HL-60/S4 treated with phorbol 12-myristate 13-acetate at 8.2 ng/mL for 4 days and 3 days (cell line): ENCODE measurements around the gene PTPRN2.
"Not testable (repeated sequence)": the region's sequence is repeated elsewhere in the genome, so short reads cannot be mapped to it uniquely, and the experiment has no call there.

ENCODE experiments used
- in situ Hi-C: fragments of 300-500 bp; cut with MboI; formaldehyde crosslinking; loops from 2 replicates; pipeline ENCODE4 v1.15.0; 2022; ENCODE audit warnings: low sequenced_read_pairs

Gene PTPRN2

DNA sequence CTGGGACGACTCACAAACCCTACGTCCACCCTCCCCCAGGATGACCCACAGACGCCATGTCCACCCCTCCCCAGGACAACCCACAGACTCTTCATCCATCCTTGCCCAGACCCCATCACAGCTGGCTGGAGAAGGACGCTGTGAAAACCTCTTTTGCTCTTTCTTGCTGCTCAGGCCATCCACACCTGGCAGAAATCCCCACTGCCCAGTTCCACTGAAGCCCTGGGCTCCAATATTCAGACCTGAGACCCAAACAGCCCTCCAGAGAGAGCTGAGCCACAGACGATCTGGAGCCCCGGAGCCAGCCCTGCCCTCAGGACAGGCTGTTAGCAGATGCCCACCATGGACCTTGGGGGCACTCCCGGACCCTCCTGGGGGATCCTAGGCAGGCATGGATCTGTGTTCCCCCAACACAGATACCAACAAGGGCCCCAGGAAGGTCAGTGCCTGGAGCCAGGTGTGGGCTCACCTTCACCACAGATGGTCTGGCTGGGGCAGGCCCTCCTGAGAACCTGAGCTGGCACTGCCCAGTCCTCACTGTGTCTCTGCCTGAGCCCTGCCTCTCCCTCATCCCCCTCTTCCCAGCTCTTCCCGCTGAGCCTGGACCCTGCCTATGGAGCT lies 226.2 kb downstream of the PTPRN2 start:
- in situ Hi-C loops = no loop called here

DNA sequence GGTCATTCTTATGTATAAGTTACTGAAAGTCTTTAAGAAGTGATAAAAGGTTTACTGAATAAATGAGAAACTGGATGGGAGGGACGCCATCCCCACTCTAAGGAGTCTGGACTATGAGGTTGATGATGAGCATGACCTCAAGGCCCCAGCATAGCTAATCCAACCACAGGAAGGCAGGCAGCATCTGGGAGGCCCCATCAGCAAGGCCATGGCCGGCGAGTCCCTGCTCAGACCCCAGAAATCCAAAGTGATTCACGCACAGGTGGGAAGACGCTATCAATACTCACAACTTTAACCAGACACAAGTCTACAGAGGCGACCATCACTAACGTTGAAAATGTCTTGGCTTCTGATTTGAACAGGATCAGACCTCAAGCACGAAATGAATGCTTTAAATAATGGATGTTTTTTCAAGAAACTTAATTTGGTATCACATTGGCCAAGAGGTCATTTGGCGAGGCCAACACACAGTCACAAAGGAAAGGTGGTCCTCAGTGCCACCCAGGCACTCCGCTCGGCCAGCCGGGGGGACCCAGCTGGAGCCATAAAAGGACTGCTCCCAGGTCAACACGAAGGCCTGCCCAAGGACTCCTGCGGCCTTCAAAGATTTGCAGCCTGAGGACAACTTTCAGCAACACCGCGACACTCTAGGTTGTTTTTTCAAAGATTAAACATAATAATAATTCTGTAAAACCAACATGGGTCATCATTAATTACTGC lies 228.5 kb downstream of the PTPRN2 start:
- in situ Hi-C loops = no loop called here

DNA sequence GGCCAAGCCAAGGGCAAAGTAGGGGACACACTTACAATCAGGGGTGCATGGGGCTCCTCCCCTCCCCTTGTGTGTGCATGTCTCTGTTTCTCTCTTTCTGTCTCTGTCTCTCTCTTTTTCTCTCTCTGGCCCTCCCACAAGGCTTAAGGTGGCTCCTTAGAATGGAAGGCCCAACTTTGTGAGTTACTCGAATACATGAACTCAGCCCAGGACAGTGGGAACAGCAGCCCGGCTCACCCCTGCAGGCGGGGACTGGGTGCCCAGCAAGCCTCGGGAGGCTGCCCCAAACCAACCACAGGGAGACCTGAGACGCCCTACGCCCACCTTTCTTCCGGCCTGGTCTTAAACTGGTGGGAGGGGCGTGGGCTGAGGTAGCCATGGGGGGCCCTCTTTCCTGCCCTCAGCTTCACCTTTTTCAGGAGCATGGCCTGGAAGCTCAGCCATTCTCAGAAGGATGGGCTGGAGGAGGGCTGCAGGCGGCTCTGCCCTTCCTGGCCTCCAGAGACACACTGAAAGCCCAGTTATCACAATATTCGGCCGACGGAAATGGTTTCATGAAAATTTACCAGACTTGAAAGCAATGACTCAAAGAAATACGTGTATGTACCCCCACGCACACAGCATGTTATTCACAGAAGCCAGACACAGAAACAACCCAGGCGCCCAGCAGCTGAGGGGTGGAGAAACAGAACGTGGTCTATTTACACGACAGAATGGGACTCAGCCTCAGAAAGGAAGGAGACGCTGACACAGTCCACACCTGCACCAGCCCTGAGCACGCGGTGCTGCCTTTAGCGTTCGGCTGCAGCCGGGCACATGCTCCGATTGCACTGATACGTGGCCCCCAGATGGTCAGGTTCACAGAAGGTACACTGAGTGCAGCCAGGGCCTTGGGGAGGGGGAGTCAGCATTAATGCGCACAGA lies 229.5 kb downstream of the PTPRN2 start:
- in situ Hi-C loops = no loop called here

DNA sequence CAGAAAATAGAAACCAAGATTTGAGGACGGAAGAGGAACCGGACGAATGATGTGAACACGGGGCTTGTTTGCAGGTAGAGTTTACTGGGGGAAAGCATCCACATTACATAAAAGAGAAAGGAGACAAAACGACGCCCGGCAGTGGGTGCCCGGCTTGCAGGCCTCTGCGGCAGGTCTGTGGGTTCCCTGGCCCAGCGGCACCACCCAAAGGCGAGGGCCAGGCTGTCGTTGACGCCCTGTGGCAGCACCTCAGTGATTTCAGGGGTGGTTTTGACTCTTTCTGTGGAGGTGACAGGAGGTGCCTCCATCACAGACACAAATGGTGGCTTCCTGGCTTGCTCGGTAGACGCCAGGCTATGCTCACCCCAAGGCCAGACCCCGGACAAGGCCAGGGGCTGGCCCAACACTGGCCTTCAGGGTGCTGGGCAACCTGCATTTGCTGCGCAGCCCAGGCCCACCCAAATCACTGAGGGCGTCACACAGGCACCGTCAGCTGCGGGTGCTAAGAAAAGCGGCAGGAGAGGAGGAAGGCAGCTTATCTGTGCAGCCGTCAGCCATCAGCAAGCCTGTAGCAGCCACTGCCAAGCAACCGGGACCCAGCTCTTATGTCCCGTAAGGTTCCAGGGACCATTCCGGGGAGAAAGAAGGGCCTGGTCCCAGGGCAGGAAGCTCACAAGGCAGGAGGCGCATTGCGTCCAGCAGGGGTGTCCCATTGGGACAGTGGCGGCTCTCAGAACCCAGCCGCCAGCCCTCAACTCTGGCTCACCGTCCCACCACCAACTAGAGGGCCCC lies 230.3 kb downstream of the PTPRN2 start:
- in situ Hi-C loops = no loop called here

DNA sequence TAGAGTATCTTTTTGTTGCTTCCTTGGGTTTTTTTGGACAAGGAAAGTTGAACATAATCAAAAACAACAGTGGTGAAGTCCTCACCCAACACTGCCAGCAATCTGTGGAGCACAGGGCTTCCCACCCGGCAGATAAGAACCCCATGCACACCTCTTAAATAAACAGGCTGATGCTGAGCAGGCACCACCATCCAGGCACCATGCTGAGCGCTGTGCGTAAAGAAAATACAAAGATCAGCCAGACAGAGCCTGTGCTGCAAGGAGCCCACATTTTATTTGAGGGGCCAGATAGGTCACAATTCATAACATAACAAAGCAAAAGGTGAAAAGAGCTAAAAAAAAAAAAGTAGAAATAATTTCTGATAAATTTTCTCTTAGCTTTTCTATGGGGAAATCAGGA lies 231.2 kb downstream of the PTPRN2 start:
- in situ Hi-C loops = no loop called here

DNA sequence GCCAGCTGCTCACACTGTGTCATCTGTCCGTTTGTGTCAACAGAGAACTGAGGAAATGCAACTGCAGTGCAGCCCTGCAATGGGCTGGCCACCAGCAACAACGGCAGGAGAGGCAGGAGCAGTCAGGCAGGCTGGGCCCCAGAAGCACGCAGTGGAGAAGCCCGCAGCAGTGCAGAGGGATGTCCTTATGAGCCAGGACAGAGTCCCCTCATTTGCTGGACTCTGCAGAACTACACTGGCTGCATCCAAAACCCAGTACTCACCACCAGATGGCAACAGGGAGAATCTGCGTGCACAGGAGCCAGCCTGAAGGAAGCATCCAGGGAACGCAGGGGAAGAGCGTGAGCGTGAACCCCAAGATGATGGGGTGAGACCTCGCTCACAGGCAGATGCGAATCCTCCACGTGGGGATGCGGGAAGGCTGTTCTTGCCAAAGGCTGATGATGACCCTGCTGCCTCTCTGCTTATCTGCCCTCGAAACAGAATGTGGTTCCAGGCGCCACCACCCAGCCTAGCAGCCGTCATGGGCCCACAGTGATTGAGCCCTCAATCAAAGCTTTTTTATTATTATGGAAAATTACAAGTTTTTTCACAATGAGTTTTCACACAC lies 232.1 kb downstream of the PTPRN2 start:
- in situ Hi-C loops = no loop called here

DNA sequence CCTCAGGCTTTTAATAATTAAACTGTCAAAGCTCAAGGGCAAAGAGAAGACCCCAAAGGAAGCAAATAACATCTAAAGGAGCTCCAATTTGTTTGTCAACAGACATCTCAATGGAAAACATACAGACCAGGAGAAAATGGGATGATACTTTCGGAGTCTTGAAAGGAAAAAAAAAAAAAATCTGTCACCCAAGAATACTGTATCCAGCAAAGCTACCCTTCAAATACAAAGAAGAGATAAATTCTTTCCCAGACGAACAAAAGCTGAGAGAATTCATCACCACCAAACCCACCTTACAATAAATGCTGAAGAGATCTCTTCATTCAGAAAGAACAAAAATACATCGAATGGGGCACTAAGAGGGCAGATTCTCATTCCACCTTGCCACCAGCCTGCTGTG lies 232.8 kb downstream of the PTPRN2 start:
- in situ Hi-C loops = no loop called here

DNA sequence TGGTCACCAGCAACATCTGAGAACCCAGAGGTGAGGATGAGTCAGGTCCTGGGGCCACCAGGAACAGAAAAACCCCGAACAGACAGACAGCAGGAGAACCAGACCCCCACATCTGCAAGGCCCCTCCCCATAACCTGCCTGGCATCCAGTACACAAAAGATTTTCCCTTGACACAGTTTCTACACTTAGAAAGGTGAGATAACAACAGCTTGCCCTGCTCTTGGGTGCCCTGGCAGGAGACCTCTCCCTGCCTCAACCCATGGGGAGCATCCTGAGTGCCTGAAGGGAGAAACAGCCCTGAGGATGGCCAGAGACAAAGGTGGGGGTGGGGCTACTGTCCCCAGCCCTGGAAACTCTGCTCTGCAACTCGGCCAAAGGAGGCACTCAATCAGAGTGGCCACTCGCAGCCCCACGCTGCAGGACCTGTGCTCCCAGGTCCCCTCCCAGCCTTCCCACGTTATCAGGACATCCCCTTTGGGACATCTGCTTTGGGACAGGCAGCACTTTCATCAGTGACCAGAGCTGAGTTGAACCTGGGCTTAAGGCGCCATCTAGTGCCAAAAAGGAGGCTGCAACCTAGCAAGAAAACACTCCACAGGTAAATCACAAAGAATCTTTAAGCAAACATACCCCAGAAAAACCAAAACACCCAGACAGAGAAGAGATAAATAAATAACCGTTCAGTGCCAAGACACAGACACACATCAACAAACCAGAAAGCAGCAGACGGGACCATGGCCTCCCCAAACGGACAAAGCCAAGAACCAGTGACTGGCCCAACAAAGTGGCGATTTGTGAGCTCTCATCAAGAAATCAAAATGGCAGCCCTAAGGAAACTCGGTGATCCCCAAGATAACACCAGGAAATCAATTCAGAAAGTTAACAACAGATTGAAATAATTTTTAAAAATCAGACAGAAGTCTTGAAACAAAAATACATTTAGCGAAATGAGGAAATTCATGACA lies 233.7 kb downstream of the PTPRN2 start:
- in situ Hi-C loops = no loop called here

DNA sequence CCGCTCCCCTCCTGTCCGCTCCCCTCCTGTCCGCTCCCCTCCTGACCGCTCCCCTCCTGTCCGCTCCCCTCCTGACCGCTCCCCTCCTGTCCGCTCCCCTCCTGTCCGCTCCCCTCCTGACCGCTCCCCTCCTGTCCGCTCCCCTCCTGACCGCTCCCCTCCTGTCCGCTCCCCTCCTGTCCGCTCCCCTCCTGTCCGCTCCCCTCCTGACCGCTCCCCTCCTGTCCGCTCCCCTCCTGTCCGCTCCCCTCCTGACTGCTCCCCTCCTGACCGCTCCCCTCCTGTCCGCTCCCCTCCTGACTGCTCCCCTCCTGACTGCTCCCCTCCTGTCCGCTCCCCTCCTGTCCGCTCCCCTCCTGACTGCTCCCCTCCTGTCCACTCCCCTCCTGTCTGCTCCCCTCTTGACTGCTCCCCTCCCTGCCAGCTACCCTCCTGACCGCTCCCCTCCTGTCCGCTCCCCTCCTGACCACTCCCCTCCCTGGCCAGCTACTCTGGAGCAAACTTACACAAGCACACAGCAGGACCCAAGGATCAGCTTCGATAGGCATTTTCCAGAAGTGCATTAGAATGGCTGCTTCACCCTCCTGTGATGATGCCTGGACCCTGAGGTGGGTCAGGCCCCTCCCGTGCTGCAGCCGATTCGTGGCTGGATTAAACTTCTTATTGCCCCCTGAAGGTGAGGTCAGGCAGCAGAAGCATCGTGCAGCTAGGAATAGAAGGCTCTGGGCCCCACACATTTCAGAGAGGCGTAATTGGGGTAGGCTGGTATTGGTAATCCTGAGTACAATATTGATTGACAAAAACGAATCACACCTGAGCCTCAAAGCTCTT lies 235.5 kb downstream of the PTPRN2 start:
- in situ Hi-C loops = not testable (repeated sequence)

DNA sequence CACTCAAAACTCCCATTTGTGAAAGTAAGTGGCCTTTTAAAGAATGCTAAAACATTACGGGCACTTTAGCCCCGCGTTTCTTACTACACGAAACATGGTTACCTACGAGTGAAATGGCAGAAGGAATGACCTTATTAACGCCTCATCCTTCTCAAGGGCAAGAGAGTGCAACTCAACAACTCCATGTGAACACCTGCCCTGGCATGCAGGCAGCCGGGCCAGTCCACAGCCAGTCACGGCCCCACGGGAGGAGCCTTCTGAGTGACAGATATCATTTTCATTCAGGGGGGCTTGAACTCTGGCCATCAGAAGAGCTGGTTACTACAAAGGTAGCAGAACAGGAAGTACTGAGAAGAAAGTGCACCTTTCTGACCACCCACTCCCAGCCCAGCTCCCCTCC lies 236.1 kb downstream of the PTPRN2 start:
- in situ Hi-C loops = no loop called here

DNA sequence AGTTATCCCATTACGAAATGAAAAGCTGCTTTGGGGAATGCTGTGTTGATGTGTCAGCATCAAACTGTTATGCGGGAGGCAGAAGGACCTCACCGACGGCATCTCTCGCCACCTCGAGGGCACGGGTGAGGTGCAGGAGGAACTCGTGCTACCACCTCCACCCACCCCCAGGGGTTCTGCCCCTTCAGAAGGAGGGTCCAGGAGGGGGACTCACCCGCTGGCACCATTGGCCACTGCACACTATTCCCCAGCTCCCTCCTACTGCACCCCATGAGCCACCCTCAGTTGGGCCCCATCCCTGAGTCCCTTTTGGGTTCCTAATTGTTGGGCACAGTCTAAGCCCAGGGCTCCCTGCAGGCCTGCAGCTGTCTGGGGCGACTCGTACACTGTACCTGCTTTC lies 236.6 kb downstream of the PTPRN2 start:
- in situ Hi-C loops = no loop called here

DNA sequence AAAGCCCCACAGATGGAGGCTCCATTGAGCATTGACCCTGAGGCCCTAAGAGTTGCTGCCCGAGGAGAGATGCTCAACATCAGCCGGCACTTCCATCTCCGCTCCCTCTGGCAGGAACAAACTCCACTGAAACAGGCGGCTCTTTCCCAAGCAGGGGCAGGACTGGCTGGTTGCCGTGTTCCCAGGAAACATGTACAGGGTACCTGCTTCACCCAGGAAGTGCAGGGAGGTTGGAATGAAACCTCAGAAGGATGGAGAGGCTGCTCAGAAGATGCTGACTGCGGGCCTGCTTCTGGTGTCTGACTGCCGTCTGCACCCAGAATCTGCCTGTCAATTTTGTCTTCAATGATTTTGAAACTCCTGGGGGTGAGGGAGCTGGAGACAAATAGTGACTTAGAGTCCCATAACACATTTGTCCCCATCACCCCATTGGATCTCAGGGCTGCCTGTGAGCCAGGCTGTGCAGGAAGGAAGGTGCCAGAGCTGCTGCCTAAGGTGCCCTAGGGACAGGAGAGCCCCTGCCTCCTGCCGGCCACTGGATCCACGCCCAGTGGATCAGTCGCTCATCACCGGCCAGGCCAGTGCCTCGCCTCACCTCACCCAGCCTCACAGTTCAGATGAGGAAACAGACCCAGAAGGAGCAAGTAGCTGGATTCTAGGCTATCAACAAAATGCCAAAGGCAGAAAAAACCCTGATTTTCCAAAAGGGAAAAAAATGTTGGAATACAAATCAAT lies 237.3 kb downstream of the PTPRN2 start:
- in situ Hi-C loops = no loop called here

DNA sequence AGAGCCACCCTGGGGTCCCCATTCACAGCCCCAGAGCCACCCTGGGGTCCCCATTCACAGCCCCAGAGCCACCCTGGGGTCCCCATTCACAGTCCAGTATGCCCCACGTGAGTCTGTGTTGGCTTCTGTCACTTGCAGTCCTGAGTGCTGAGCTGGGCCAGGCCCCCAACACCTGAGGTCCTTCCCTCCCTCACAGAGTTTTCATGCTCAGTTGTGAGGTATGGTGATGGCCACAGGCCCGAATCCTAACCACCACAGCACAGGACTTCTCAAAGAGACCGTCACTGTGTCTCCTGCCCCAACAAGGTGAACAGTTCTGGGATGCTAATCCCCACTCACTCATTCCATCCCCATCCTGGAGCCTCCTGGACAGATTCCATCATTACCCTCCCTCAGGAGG lies 239.2 kb downstream of the PTPRN2 start:
- in situ Hi-C loops = no loop called here

DNA sequence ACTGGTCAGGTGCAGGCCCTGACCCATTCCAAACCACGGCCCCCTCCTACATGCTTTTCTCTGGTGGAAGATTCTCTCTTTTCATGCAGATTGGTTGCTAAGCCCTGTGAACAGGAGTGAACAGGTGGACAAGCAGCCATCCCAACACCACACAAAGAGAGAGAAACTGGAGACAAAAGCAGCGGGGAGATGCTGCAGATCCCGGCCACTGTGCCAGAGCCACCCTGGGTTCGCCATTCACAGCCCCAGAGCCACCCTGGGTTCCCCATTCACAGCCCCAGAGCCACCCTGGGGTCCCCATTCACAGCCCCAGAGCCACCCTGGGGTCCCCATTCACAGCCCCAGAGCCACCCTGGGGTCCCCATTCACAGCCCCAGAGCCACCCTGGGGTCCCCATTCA lies 239.6 kb downstream of the PTPRN2 start:
- in situ Hi-C loops = not testable (repeated sequence)

DNA sequence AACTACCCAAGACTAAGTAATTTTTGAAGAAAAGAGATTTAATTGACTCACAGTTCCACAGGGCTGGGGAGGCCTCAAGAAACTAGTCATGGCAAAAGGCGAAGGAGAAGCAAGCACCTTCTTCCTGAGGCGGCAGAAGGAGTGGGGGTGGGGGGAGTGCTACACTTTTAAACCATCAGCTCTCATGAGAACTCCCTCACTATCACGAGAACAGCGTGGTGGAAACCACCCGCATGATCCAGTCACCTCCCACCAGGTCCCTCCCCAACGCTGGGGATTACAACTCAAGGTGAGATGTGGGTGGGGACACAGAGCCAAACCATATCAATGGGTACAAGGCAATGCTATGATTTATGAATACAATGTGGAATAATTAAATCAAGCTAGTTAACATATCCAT lies 241.9 kb downstream of the PTPRN2 start:
- in situ Hi-C loops = no loop called here

DNA sequence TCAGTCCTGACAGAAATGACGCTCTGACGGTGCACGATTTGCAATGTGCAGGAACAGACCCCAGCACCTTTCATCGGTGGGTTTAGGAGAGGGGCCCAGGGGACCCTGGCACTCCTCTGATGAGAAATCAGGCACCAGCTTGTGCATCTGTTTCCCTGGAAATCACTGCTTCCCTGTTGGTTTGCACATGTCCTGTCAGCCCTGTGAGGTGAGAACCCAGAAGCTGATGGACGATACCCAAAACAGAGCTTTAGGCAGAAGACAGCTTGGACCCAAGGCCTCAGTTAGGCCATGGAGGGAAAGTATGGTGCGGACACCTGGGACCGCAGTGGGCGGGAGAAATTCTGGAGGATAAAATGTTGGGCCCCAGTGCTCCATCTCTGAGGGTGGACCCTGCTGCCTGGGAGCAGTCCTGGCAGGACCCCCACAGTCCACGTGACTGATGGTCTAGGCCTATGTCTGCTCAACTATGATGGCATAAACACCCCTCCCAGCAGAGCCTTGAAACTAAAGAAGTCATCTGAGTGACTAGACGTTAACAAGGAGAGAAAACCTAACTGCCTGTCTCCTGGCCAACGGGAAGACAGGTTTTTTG lies 242.8 kb downstream of the PTPRN2 start:
- in situ Hi-C loops = no loop called here

DNA sequence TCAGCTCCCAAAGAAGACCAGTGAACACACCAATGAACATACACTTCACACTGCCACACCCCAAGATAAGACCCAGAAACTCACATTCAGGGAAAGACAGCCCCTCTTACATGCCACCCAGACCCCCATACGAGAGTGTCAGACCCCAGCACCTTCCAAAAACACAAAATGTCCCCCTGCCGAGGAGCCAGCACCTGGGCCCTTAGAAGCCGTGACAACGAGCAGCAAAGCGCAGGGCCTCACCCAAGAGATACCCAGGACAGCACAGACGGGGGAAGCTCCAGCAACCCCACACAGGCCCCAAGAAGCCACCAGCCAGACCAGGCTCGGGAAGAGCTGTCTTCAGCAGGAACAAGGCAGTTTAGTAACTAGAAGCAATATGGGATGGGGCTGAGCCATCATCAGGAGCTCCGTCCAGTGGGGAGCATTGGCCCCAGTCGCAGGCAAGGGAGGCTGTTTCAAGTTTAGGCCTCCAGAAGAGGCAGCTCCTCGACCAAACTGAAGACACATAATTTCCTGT lies 243.6 kb downstream of the PTPRN2 start:
- in situ Hi-C loops = no loop called here
